NCI-H446 treated with DMSO at 0.1 percent for 48 hours (cell line): ENCODE data around the gene CIROP.
A peak's percentile ranks its signal among the peaks of the same experiment; 100 is the strongest.

Source experiments
- DNase-seq: peaks from one replicate; lab custom pipeline; 2025; lab: John Stamatoyannopoulos, UW

CIROP gene

GRCh38 chr14:23104591-23105347 is at the start of gene CIROP:
TSS of gene CIROP (minus strand) at chr14:23104989. CDS start at chr14:23104920, 69 bp downstream.
- DNase-seq, result no peak

GRCh38 chr14:23153851-23154796 is 49.3 kb upstream of the CIROP start:
- peak; percentile 82 for DNase-seq

GRCh38 chr14:23151342-23151741 is 46.6 kb upstream of the CIROP start:
- DNase-seq, result no peak

GRCh38 chr14:23149745-23150144 is 45.0 kb upstream of the CIROP start:
- no peak for DNase-seq

GRCh38 chr14:23148591-23149249 is 43.9 kb upstream of the CIROP start:
- DNase-seq, result no peak

- peak; percentile 88 for DNase-seq
Observed at GRCh38 chr14:23147676-23148075, 42.9 kb upstream of the CIROP start.

- DNase-seq, result no peak
Observed at GRCh38 chr14:23146980-23147379, 42.2 kb upstream of the CIROP start.

- no peak for DNase-seq
Observed at GRCh38 chr14:23146351-23146910, 41.6 kb upstream of the CIROP start.

- peak; percentile 9 for DNase-seq
Observed at GRCh38 chr14:23145794-23146350, 41.1 kb upstream of the CIROP start.

- DNase-seq, result no peak
Observed at GRCh38 chr14:23143911-23144310, 39.1 kb upstream of the CIROP start.

GRCh38 chr14:23142826-23143225 is 38.0 kb upstream of the CIROP start:
- DNase-seq, result no peak

- DNase-seq, result peak; percentile 36
Observed at GRCh38 chr14:23141706-23142444, 37.1 kb upstream of the CIROP start.

GRCh38 chr14:23140371-23140770 is 35.6 kb upstream of the CIROP start:
- no peak for DNase-seq

GRCh38 chr14:23139874-23140273 is 35.1 kb upstream of the CIROP start:
- DNase-seq, result no peak

- DNase-seq, result no peak
Observed at GRCh38 chr14:23137813-23138535, 33.2 kb upstream of the CIROP start.

- peak; percentile 50 for DNase-seq
Observed at GRCh38 chr14:23137192-23137812, 32.5 kb upstream of the CIROP start.

GRCh38 chr14:23136566-23137133 is 31.9 kb upstream of the CIROP start:
- DNase-seq, result no peak

GRCh38 chr14:23132970-23133369 is 28.2 kb upstream of the CIROP start:
- no peak for DNase-seq

GRCh38 chr14:23131482-23131881 is 26.7 kb upstream of the CIROP start:
- DNase-seq, result no peak

GRCh38 chr14:23130871-23131270 is 26.1 kb upstream of the CIROP start:
- no peak for DNase-seq
